IMR-90 (cell line): Measurements from ENCODE around the gene SFTA2. TPM values are rescaled to one million over a fixed set of nuclear protein-coding genes. Genes with fewer than 3 reads are reported as not detected.

Source experiments
- ATAC-seq: fragments of 200-7000 bp; cut with Tn5 transposase; 2 replicates; pipeline ENCODE4 v1.9.1; 2020; ENCODE audit warnings: low read depth, mild to moderate bottlenecking, moderate library complexity
- BruUV-seq: library from RNA; stranded (reverse); fragments of 400-500 nt; replicated peaks from 2 replicates; lab custom pipeline; 2021; lab: Mats Ljungman, UMichigan
- CTCF ChIA-PET: fragments of 300-600 bp; formaldehyde crosslinking; extraction: SDS; loops from one replicate; lab custom pipeline; 2021; ENCODE audit warnings: antibody characterized with exemption; lab: Yijun Ruan, JAX
- POLR2A ChIA-PET: fragments of 300-600 bp; sonication (Branson Sonifier 250); formaldehyde crosslinking; loops from one replicate; lab custom pipeline; 2022; ENCODE audit warnings: antibody characterized with exemption; ENCODE audit not compliant: unreplicated experiment; lab: Charles Lee
- DNase-seq: peaks from one replicate; pipeline ENCODE4 v3.0.0; 2013
- H2AFZ ChIP-seq: replicated peaks from 2 replicates; pipeline ENCODE3; 2013; ENCODE audit warnings: low read length, mild to moderate bottlenecking; ENCODE audit not compliant: poor library complexity
- H2AK5ac ChIP-seq: 2 replicates; pipeline ENCODE4 v1.6.1; 2013; ENCODE audit warnings: low read depth, low read length, inconsistent platforms
- H2AK9ac ChIP-seq: replicated peaks from 2 replicates; pipeline ENCODE3; 2013; ENCODE audit warnings: mild to moderate bottlenecking, low read depth, low read length, moderate library complexity; ENCODE audit not compliant: poor library complexity
- H2BK120ac ChIP-seq: 2 replicates; pipeline ENCODE4 v1.6.1; 2013; ENCODE audit warnings: low read depth, low read length, inconsistent platforms
- H2BK15ac ChIP-seq: 3 replicates; pipeline ENCODE4 v1.6.1; 2013; ENCODE audit warnings: low read depth, low read length, inconsistent platforms
- H2BK20ac ChIP-seq: 2 replicates; pipeline ENCODE4 v1.6.1; 2013; ENCODE audit warnings: low read depth, mild to moderate bottlenecking, inconsistent platforms, low read length, moderate library complexity
- H2BK5ac ChIP-seq: 2 replicates; pipeline ENCODE4 v1.6.1; 2013; ENCODE audit warnings: mild to moderate bottlenecking, low read depth, low read length, inconsistent platforms; ENCODE audit not compliant: poor library complexity, severe bottlenecking
- H3K14ac ChIP-seq: replicated peaks from 2 replicates; pipeline ENCODE4 v1.6.1; 2013; ENCODE audit warnings: low read depth, low read length, inconsistent platforms
- H3K18ac ChIP-seq: 2 replicates; pipeline ENCODE4 v1.6.1; 2013; ENCODE audit warnings: low read depth, low read length, control low read depth
- H3K23ac ChIP-seq: 2 replicates; pipeline ENCODE4 v1.6.1; 2013; ENCODE audit warnings: low read depth, low read length, inconsistent platforms
- H3K27ac ChIP-seq: 2 replicates; pipeline ENCODE4 v1.5.1; 2013; ENCODE audit warnings: mild to moderate bottlenecking, control low read depth, low read length; ENCODE audit not compliant: insufficient read depth
- H3K27me3 ChIP-seq: 2 replicates; pipeline ENCODE4 v1.6.1; 2013; ENCODE audit warnings: low read length; ENCODE audit not compliant: control insufficient read depth, insufficient read depth
- H3K36me3 ChIP-seq: 2 replicates; pipeline ENCODE4 v1.6.1; 2013; ENCODE audit warnings: low read length, mixed read lengths; ENCODE audit not compliant: control insufficient read depth, insufficient read depth
- H3K4ac ChIP-seq: 2 replicates; pipeline ENCODE4 v1.6.1; 2013; ENCODE audit warnings: low read depth, low read length, inconsistent platforms
- H3K4me1 ChIP-seq: 2 replicates; pipeline ENCODE4 v1.6.1; 2013; ENCODE audit warnings: low read length, mixed read lengths; ENCODE audit not compliant: control insufficient read depth, insufficient read depth
- H3K4me2 ChIP-seq: 2 replicates; pipeline ENCODE4 v1.6.1; 2013; ENCODE audit warnings: low read depth, mild to moderate bottlenecking, control low read depth, low read length, moderate library complexity
- H3K4me3 ChIP-seq: 2 replicates; pipeline ENCODE4 v1.5.1; 2013; ENCODE audit warnings: low read depth, mild to moderate bottlenecking, control low read depth, low read length, moderate library complexity; ENCODE audit not compliant: insufficient read depth
- H3K56ac ChIP-seq: 2 replicates; pipeline ENCODE4 v1.6.1; 2013; ENCODE audit warnings: low read length, inconsistent platforms; ENCODE audit not compliant: insufficient read depth; ENCODE audit errors: extremely low read depth
- H3K79me1 ChIP-seq, 2 experiments: 2 replicates each; pipeline ENCODE4 v1.6.1; 2013; ENCODE audit warnings: low read length in 2 of 2, inconsistent platforms in 1 of 2, low read depth in 1 of 2
- H3K9ac ChIP-seq: 2 replicates; pipeline ENCODE4 v1.6.1; 2013; ENCODE audit warnings: low read depth, low read length, control low read depth
- H3K9me1 ChIP-seq: 2 replicates; pipeline ENCODE4 v1.6.1; 2013; ENCODE audit warnings: low read length, inconsistent platforms; ENCODE audit not compliant: insufficient read depth
- H3K9me3 ChIP-seq: 2 replicates; pipeline ENCODE4 v1.6.1; 2013; ENCODE audit warnings: low read length; ENCODE audit not compliant: control insufficient read depth, insufficient read depth
- H4K20me1 ChIP-seq: 2 replicates; pipeline ENCODE4 v1.6.1; 2013; ENCODE audit warnings: low read length, inconsistent platforms; ENCODE audit not compliant: insufficient read depth
- H4K5ac ChIP-seq: 2 replicates; pipeline ENCODE4 v1.6.1; 2013; ENCODE audit warnings: mild to moderate bottlenecking, low read depth, low read length, control low read depth
- H4K8ac ChIP-seq, 2 experiments: 2 replicates each; pipeline ENCODE4 v1.6.1; 2013; ENCODE audit warnings: low read depth in 2 of 2, low read length in 2 of 2, control low read depth in 1 of 2, inconsistent platforms in 1 of 2
- H4K91ac ChIP-seq: 2 replicates; pipeline ENCODE4 v1.6.1; 2013; ENCODE audit warnings: low read depth, low read length, inconsistent platforms; ENCODE audit not compliant: insufficient read depth
- BHLHE40 ChIP-seq: fragments of 150-350 bp; IDR thresholded peaks from 2 replicates; pipeline ENCODE4 v1.6.1; 2016; ENCODE audit warnings: mild to moderate bottlenecking, low read depth, low read length
- CHD1 ChIP-seq: IDR thresholded peaks from 2 replicates; pipeline ENCODE4 v1.6.1; 2012; ENCODE audit warnings: low read depth, low read length, improper control_type of control experiment
- FOS ChIP-seq: fragments of 150-350 bp; IDR thresholded peaks from 2 replicates; pipeline ENCODE4 v1.6.1; 2016; ENCODE audit warnings: low read depth, low read length
- RAD21 ChIP-seq: IDR thresholded peaks from 2 replicates; pipeline ENCODE4 v1.6.1; 2012; ENCODE audit warnings: low read length, improper control_type of control experiment
- SMC3 ChIP-seq: fragments of 150-350 bp; IDR thresholded peaks from 2 replicates; pipeline ENCODE4 v1.6.1; 2016; ENCODE audit warnings: low read depth, mild to moderate bottlenecking, antibody characterized with exemption, low read length, moderate library complexity
- WGBS, 2 experiments: methylation state at CpG; one replicate each; pipeline versions ENCODE4 v1.1.5 to v1.1.7; 2013; ENCODE audit warnings: missing lambda C conversion rate in 2 of 2; ENCODE audit not compliant: insufficient read length in 1 of 2; ENCODE audit errors: extremely low coverage in 2 of 2; 5-methylcytosine and 5-hydroxymethylcytosine counted together
- dilution Hi-C: fragments of 300-500 bp; cut with HindIII; formaldehyde crosslinking; loops from one replicate; pipeline ENCODE4 v1.14.3; 2018; ENCODE audit warnings: low sequenced_read_pairs; ENCODE audit not compliant: unreplicated experiment
- in situ Hi-C: fragments of 300-500 bp; cut with MboI; formaldehyde crosslinking; loops from 3 replicates; pipeline ENCODE4 v1.14.3; 2019; ENCODE audit warnings: low sequenced_read_pairs, inconsistent platforms, mixed read lengths
- intact Hi-C: fragments of 100-400 bp; cut with micrococcal nuclease; formaldehyde crosslinking; loops from 2 replicates; pipeline ENCODE4 v1.10.0; 2022
- polyA plus RNA-seq, 3 experiments: library from polyadenylated mRNA; depleted of rRNA; stranded (reverse); fragments of >200 nt; gene quantifications; 2 replicates each; pipeline ENCODE4 v1.2.3, GENCODE V29; 2012; ENCODE audit warnings: low replicate concordance in 1 of 3
- total RNA-seq: library from RNA; depleted of rRNA; stranded (reverse); fragments of >200 nt; gene quantifications from 2 replicates; pipeline ENCODE4 v1.2.3, GENCODE V29; 2012
- TF ChIP-seq, protein P1 (sequence below): conservative IDR thresholded peaks from 2 replicates; pipeline ENCODE4 v1.5.1; 2012; ENCODE audit warnings: mild to moderate bottlenecking, low read depth, low read length, improper control_type of control experiment

SFTA2 gene
- total and polyA plus RNA-seq, 2 of the 4 experiments (the other 2 are of a cell fraction) = not detected

DNA sequence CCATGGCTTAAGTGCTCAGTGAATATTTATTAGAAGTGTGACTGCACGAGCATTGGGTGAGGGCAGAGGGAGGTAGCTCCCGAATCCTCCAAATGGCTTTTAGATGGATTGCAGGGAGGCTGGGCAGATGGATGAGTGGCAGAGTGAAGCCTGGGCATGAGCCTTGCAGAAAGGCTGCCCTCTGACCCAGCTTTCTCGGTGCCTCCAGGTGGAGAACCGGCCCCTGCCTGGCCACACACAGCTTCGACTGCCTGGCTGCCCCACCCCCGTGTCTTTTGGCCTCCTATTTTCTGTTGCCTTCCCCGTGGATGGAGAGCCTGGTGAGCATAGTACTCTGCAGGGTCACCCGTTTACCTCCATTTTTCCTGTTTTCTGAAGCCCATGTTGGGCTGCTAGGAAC, 14.5 kb downstream of the SFTA2 start:
- H2BK20ac ChIP-seq = no peak overlapping the region
- no peaks in the 10 kb centered on the region for H3K9me3 ChIP-seq
- no peak overlapping the region for H4K8ac ChIP-seq
- no peak overlapping the region for H3K4ac ChIP-seq
- H3K36me3 ChIP-seq = peaks cover 36% of the 10 kb centered on the region
- DNase-seq = no peak
- H4K20me1 ChIP-seq = no peaks in the 10 kb centered on the region
- no peak overlapping the region for H3K27ac ChIP-seq
- WGBS, 2 experiments = 88% methylated on average over 4 of the region's 8 CpGs; no CpG with 5 or more reads in 1 of the 2 experiments
- H4K91ac ChIP-seq = no peak overlapping the region
- TF ChIP-seq RAD21 (no peak), SMC3 (no peak), FOS (no peak), CHD1 (no peak), BHLHE40 (no peak)
- TF ChIP-seq, protein P1, sequence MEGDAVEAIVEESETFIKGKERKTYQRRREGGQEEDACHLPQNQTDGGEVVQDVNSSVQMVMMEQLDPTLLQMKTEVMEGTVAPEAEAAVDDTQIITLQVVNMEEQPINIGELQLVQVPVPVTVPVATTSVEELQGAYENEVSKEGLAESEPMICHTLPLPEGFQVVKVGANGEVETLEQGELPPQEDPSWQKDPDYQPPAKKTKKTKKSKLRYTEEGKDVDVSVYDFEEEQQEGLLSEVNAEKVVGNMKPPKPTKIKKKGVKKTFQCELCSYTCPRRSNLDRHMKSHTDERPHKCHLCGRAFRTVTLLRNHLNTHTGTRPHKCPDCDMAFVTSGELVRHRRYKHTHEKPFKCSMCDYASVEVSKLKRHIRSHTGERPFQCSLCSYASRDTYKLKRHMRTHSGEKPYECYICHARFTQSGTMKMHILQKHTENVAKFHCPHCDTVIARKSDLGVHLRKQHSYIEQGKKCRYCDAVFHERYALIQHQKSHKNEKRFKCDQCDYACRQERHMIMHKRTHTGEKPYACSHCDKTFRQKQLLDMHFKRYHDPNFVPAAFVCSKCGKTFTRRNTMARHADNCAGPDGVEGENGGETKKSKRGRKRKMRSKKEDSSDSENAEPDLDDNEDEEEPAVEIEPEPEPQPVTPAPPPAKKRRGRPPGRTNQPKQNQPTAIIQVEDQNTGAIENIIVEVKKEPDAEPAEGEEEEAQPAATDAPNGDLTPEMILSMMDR = no peak
- H3K4me3 ChIP-seq = no peak overlapping the region
- in situ Hi-C loops = loop anchor here (5.0 kb wide), 1 partner anchor 160 kb away; no protein-coding TSS in a partner anchor
- ATAC-seq = no peak
- no peak overlapping the region for H3K56ac ChIP-seq
- no peak overlapping the region for H2AFZ ChIP-seq
- H4K5ac ChIP-seq = no peak overlapping the region
- no peak overlapping the region for H3K18ac ChIP-seq
- no peaks in the 10 kb centered on the region for H3K27me3 ChIP-seq
- H3K9ac ChIP-seq = no peak overlapping the region
- no peak overlapping the region for H2AK9ac ChIP-seq
- intact Hi-C loops = loop anchor here (10.0 kb wide), 1 partner anchor 277 kb away; no protein-coding TSS in a partner anchor
- dilution Hi-C loops = no loop called here
- no peak overlapping the region for H3K14ac ChIP-seq
- H3K23ac ChIP-seq = no peak overlapping the region
- no peak overlapping the region for H2BK5ac ChIP-seq
- peaks cover 12% of the 10 kb centered on the region for H3K4me1 ChIP-seq
- H2BK15ac ChIP-seq = no peak overlapping the region; the same call in 2 of the 3 replicates
- ChIA-PET POLR2A (no interaction called here), CTCF (interaction anchor here (3.1 kb wide), 1 partner anchor 153 kb away, joined by 12 read pairs; no protein-coding TSS in a partner anchor)
- no peak overlapping the region for H3K4me2 ChIP-seq
- H2AK5ac ChIP-seq = no peak overlapping the region
- peaks cover 5 to 6% of the 10 kb centered on the region in 2 experiments; a peak in 1 of 4 replicates for H3K79me1 ChIP-seq
- no TSS peak for BruUV-seq
- no peaks in the 10 kb centered on the region for H3K9me1 ChIP-seq
- H2BK120ac ChIP-seq = no peak overlapping the region
